Thymus (tissue), 11 donors: ENCODE results near the gene FRRS1L. TPM values are rescaled to one million over a fixed set of nuclear protein-coding genes. Genes with fewer than 3 reads are reported as not detected.

Source experiments
- DNase-seq, 9 donors: peaks; one replicate each; pipeline ENCODE4 v3.0.0-alpha.2; 2013; ENCODE audit warnings: low spot score in 9 of 9, low read depth in 6 of 9, missing footprints in 1 of 9
- H3K27ac ChIP-seq, 2 donors: one replicate each; pipeline ENCODE4 v1.5.1; 2013; ENCODE audit warnings: control low read depth in 1 of 2, low read depth in 1 of 2, low read length in 1 of 2, mild to moderate bottlenecking in 1 of 2, moderate library complexity in 1 of 2
- H3K27me3 ChIP-seq, 2 donors: one replicate each; pipeline ENCODE4 v1.5.1; 2013; ENCODE audit warnings: low read length in 1 of 2; ENCODE audit not compliant: control insufficient read depth in 2 of 2, insufficient read depth in 1 of 2
- H3K36me3 ChIP-seq, 2 donors: one replicate each; pipeline ENCODE4 v1.5.1; 2013; ENCODE audit warnings: low read length in 1 of 2, mild to moderate bottlenecking in 1 of 2, moderate library complexity in 1 of 2; ENCODE audit not compliant: control insufficient read depth in 2 of 2, insufficient read depth in 2 of 2
- H3K4me1 ChIP-seq, 2 donors: one replicate each; pipeline ENCODE4 v1.5.1; 2013; ENCODE audit warnings: low read length in 2 of 2; ENCODE audit not compliant: control insufficient read depth in 2 of 2, insufficient read depth in 2 of 2
- H3K4me3 ChIP-seq, 2 donors: one replicate each; pipeline ENCODE4 v1.5.1; 2013; ENCODE audit warnings: low read length in 2 of 2, control low read depth in 1 of 2, mild to moderate bottlenecking in 1 of 2
- H3K9me3 ChIP-seq, 2 donors: one replicate each; pipeline ENCODE4 v1.5.1; 2013; ENCODE audit warnings: low read length in 1 of 2, mild to moderate bottlenecking in 1 of 2; ENCODE audit not compliant: control insufficient read depth in 2 of 2, insufficient read depth in 1 of 2
- WGBS: extraction: QIAGEN DNeasy Blood & Tissue Kit; methylation state at CpG from one replicate; pipeline ENCODE4 v1.1.7; 2013; 5-methylcytosine and 5-hydroxymethylcytosine counted together
- polyA plus RNA-seq: library from polyadenylated mRNA; stranded (reverse); fragments of 200-250 nt; gene quantifications from one replicate; pipeline ENCODE4 v1.2.3, GENCODE V29; 2013
- total RNA-seq: library from RNA; stranded (reverse); fragments of 120-200 nt; gene quantifications from one replicate; pipeline ENCODE4 v1.2.4, GENCODE V29; 2013
- donor health status: healthy.

FRRS1L gene
- total and polyA plus RNA-seq, 2 donors = 0.07 to 0.09 TPM

- Histone ChIP-seq H3K27ac (peak overlapping the region in 1 of 2 donors; percentile 50), H3K4me3 (no peak overlapping the region), H3K27me3 (no peaks in the 10 kb centered on the region), H3K36me3 (peaks cover 11 to 13% of the 10 kb centered on the region in 2 donors), H3K9me3 (peaks cover 0 to 4% of the 10 kb centered on the region in 2 donors), H3K4me1 (peaks cover 0 to 2% of the 10 kb centered on the region in 2 donors)
- DNase-seq = no peak
- 69% methylated on average over 4 of the region's 4 CpGs for WGBS
These were observed 59.4 kb downstream of the FRRS1L start for GRCh38 chr9:109107402-109108240.

GRCh38 chr9:109101810-109102209, 65.2 kb downstream of the FRRS1L start:
- Histone ChIP-seq H3K27me3 (no peaks in the 10 kb centered on the region), H3K4me1 (peaks cover 0 to 3% of the 10 kb centered on the region in 2 donors), H3K27ac (peak overlapping the region; percentile 65 to 86), H3K4me3 (no peak overlapping the region), H3K9me3 (peaks cover 0 to 4% of the 10 kb centered on the region in 2 donors), H3K36me3 (peaks cover 18% of the 10 kb centered on the region in 2 donors)
- peak in 3 of 9 donors; percentile 26 to 66 (median 32) for DNase-seq
- WGBS = 24% methylated on average over 3 of the region's 3 CpGs

- Histone ChIP-seq H3K4me3 (no peak overlapping the region), H3K4me1 (peaks cover 0 to 3% of the 10 kb centered on the region in 2 donors), H3K36me3 (peaks cover 18% of the 10 kb centered on the region in 2 donors), H3K27ac (no peak overlapping the region), H3K27me3 (no peaks in the 10 kb centered on the region), H3K9me3 (peaks cover 0 to 4% of the 10 kb centered on the region in 2 donors)
- 72% methylated on average over 3 of the region's 3 CpGs for WGBS
- peak in 1 of 9 donors; percentile 35 for DNase-seq
These were observed 65.8 kb downstream of the FRRS1L start for GRCh38 chr9:109101202-109101595.

- Histone ChIP-seq H3K27ac (peak overlapping the region in 1 of 2 donors; percentile 5), H3K9me3 (peaks cover 0 to 4% of the 10 kb centered on the region in 2 donors), H3K27me3 (no peaks in the 10 kb centered on the region), H3K36me3 (peaks cover 13 to 18% of the 10 kb centered on the region in 2 donors), H3K4me1 (peaks cover 0 to 3% of the 10 kb centered on the region in 2 donors), H3K4me3 (no peak overlapping the region)
- no peak for DNase-seq
- 97% methylated on average over 3 of the region's 3 CpGs for WGBS
These were observed 66.4 kb downstream of the FRRS1L start for GRCh38 chr9:109100543-109101201.

GRCh38 chr9:109098960-109099308, 68.1 kb downstream of the FRRS1L start:
- Histone ChIP-seq H3K4me3 (no peak overlapping the region), H3K4me1 (peaks cover 0 to 3% of the 10 kb centered on the region in 2 donors), H3K9me3 (peaks cover 0 to 4% of the 10 kb centered on the region in 2 donors), H3K27ac (peak overlapping the region in 1 of 2 donors; percentile 65), H3K27me3 (no peaks in the 10 kb centered on the region), H3K36me3 (peaks cover 11 to 19% of the 10 kb centered on the region in 2 donors)
- 94% methylated on average over 2 of the region's 2 CpGs for WGBS
- DNase-seq = no peak

GRCh38 chr9:109098171-109098959, 68.7 kb downstream of the FRRS1L start:
- H3K27me3 ChIP-seq = no peaks in the 10 kb centered on the region
- peaks cover 7 to 14% of the 10 kb centered on the region in 2 donors for H3K36me3 ChIP-seq
- 69% methylated on average over 4 of the region's 4 CpGs for WGBS
- no peak overlapping the region for H3K4me3 ChIP-seq
- H3K9me3 ChIP-seq = no peaks in the 10 kb centered on the region
- H3K27ac ChIP-seq = peak overlapping the region in 1 of 2 donors; percentile 3
- no peak for DNase-seq
- peaks cover 0 to 3% of the 10 kb centered on the region in 2 donors for H3K4me1 ChIP-seq

- 89% methylated on average over 4 of the region's 4 CpGs for WGBS
- peaks cover 0 to 3% of the 10 kb centered on the region in 2 donors for H3K4me1 ChIP-seq
These were observed 69.9 kb downstream of the FRRS1L start for GRCh38 chr9:109097146-109097545.

GRCh38 chr9:109095321-109095720, 71.7 kb downstream of the FRRS1L start:
- peaks cover 10 to 25% of the 10 kb centered on the region in 2 donors for H3K36me3 ChIP-seq
- H3K27me3 ChIP-seq = no peaks in the 10 kb centered on the region
- no peak overlapping the region for H3K4me3 ChIP-seq
- H3K4me1 ChIP-seq = peaks cover 0 to 3% of the 10 kb centered on the region in 2 donors
- no peak overlapping the region for H3K27ac ChIP-seq
- WGBS = 70% methylated on average over 3 of the region's 3 CpGs
- DNase-seq = peak in 1 of 9 donors; percentile 46
- H3K9me3 ChIP-seq = no peaks in the 10 kb centered on the region

More at GRCh38 chr9:109097146-109097545, 69.9 kb downstream of the FRRS1L start:
- Histone ChIP-seq H3K9me3 (no peaks in the 10 kb centered on the region), H3K27ac (no peak overlapping the region), H3K4me3 (no peak overlapping the region), H3K36me3 (peaks cover 10 to 15% of the 10 kb centered on the region in 2 donors), H3K27me3 (no peaks in the 10 kb centered on the region)
- DNase-seq = peak in 1 of 9 donors; percentile 53
